Measurements from ENCODE around the gene MAD1L1. TPM values are rescaled to one million over a fixed set of nuclear protein-coding genes. Genes with fewer than 3 reads are reported as not detected.

MAD1L1 gene
- total and polyA plus RNA-seq, 10 donors: 47.3 to 118 (median 68.2) TPM

DNA sequence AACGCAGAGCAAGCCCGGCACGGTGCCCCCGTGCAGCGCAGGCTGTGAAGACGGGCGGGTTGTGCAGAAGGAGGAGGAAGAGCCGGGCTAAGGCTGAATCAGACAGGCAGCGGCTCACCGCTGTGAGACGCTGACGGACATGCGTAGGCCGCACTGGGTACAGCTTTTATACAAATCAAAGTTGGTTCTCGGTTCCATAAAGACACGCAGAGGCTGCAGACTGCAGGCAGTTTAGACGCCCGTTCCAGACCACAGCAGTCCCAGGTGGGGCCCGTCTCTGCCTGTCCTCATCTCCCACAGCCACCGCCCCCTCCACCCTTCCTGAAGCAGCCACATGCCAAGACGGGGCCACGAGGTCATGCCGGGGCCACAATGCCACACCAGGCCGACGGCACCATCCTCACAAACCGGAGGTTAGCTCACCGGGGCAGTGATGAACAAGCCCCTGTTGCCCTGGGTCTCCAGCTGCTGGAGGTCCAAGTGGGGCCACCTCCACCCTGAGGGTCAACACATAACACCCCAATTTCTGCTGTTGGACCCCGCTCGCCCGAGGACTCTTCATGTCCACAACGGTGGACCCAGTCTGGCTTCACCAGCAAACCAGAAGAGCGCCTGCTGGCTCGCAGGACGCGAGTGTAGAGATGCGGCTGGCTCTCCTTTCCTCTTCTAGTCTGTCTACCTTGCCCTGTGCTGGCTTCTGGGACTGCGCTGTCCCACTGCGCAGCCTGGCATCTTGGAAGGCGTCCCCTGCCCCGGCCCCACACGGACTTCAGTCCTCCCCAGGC, 335.5 kb downstream of the MAD1L1 start:
- 84 to 91% (median 89%) methylated on average over 36 to 41 of the region's 41 CpGs for WGBS, 5 donors
- DNase-seq: no peak

DNA sequence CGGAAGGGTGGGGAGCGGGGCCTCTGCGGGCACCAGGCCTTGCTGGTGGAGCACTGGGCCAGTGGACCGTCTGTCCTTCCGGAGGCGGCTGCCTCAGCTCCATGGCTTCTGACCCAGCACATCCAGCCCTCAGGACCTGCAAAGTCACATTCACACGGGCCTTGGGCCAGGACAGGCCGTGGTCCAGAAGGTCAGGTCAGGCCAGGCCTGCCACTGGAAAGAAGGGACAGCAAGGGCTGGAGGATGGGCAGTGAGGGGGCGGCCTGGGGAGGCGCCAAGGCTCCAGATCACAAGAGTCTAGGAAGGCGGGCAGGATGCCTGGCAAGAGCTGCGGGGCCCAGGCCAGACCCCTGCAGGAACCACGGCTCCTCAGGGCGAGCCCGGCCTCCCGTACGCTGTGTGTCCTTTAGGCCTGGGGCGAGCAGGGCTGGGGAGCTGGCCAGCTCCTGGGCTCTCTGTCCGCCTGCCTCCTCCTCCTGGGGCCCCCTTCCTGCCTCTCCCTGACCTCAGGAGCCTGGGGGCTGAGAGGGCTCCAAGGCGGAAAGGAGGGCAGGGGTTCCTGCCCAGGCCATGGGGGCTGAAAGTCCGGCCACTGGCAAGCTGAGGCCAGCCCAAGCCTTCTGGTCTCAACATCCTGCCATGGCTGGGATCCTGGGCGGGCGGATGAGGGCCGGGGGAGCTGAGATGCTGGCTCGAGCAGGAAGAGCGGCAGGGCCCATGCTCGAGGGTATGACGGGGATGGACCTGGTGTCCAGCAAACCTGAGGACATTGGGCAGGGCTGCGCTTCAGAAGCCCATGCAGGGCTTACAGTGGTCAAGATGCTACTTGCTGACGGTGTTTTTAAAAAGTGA, 336.9 kb downstream of the MAD1L1 start:
- Histone ChIP-seq H3K27me3 (replicated peaks in 1 of 7) (no peaks in the 10 kb centered on the region), H3K4me3 (no peak overlapping the region), H3K27ac (peak overlapping the region in 3 of 8 donors; percentile 22 to 29 (median 25)), H3K4me1 (peaks cover 0 to 40% (median 2%) of the 10 kb centered on the region in 6 donors), H3K36me3 (peaks cover 0 to 97% (median 28%) of the 10 kb centered on the region in 6 donors), H3K9me3 (no peaks in the 10 kb centered on the region)
- intact Hi-C loops (cut with DNase I; ENCODE audit: low total_unique reads): no loop called here
- WGBS, 5 donors: 80 to 92% (median 89%) methylated on average over 19 to 30 of the region's 30 CpGs
- no peak for DNase-seq
- peak in 2 of 3 donors; percentile 64 to 77 for TF ChIP-seq POLR2AphosphoS5 (IDR thresholded peaks at IDR 0.05)
- TF ChIP-seq, protein P1, sequence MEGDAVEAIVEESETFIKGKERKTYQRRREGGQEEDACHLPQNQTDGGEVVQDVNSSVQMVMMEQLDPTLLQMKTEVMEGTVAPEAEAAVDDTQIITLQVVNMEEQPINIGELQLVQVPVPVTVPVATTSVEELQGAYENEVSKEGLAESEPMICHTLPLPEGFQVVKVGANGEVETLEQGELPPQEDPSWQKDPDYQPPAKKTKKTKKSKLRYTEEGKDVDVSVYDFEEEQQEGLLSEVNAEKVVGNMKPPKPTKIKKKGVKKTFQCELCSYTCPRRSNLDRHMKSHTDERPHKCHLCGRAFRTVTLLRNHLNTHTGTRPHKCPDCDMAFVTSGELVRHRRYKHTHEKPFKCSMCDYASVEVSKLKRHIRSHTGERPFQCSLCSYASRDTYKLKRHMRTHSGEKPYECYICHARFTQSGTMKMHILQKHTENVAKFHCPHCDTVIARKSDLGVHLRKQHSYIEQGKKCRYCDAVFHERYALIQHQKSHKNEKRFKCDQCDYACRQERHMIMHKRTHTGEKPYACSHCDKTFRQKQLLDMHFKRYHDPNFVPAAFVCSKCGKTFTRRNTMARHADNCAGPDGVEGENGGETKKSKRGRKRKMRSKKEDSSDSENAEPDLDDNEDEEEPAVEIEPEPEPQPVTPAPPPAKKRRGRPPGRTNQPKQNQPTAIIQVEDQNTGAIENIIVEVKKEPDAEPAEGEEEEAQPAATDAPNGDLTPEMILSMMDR (IDR thresholded peaks at IDR 0.05 in 8 of 11, conservative IDR thresholded peaks at IDR 0.05 in 3 of 11): no peak
- TF ChIP-seq POLR2A (IDR thresholded peaks at IDR 0.05): no peak

More for the DNA sequence above, 335.5 kb downstream of the MAD1L1 start:
- peaks cover 0 to 51% (median 2%) of the 10 kb centered on the region in 6 donors for H3K4me1 ChIP-seq
- TF ChIP-seq POLR2A (IDR thresholded peaks at IDR 0.05): no peak
- peak in 1 of 3 donors; percentile 44 for TF ChIP-seq POLR2AphosphoS5 (IDR thresholded peaks at IDR 0.05)
- TF ChIP-seq, protein P1 (IDR thresholded peaks at IDR 0.05 in 8 of 11, conservative IDR thresholded peaks at IDR 0.05 in 3 of 11): no peak
- H3K9me3 ChIP-seq: no peaks in the 10 kb centered on the region
- H3K27me3 ChIP-seq (replicated peaks in 1 of 7): no peaks in the 10 kb centered on the region
- H3K4me3 ChIP-seq: no peak overlapping the region
- peaks cover 0 to 85% (median 28%) of the 10 kb centered on the region in 6 donors for H3K36me3 ChIP-seq
- H3K27ac ChIP-seq: no peak overlapping the region
- intact Hi-C loops (cut with DNase I; ENCODE audit: low total_unique reads): no loop called here

DNA sequence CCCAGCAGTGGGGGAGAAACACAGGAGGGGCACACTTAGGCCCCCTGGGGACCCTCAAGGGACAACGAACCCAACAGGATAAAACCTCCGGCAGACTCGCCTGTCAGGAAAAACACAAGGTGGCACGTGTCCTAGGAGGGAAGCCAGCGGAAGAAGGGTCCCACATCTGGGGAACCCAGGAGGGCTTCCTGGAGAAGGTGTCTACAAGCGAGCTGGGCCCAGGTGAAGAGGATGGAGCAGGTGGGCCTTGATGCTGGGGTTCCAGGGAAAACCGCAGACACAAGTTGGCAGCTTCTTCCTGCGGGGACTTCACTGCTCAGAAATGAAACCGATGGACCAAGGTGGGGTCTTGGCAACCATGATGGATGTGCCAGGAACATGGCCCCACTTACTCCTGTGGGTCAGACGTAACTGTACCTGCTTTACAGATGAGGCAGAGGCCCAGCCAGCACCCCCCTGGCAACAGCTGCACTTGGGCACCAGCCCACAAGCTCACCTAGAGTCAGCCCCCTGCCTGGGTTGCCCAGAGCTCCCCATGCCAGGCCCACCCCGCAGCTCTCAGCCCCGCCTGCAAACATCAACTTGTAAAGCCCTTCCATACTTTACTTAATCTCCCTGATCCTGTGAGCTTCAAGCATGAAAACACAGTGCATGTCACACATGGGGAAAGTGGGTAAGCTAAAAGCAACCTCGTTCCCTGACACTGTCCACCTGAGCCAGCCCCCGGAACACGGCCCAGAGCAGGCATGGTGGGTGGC, 337.7 kb downstream of the MAD1L1 start:
- intact Hi-C loops (cut with DNase I; ENCODE audit: low total_unique reads): no loop called here
- Histone ChIP-seq H3K9me3 (no peaks in the 10 kb centered on the region), H3K27me3 (replicated peaks in 1 of 7) (no peaks in the 10 kb centered on the region), H3K4me3 (no peak overlapping the region), H3K27ac (peak overlapping the region in 2 of 8 donors; percentile 22 to 29), H3K36me3 (peaks cover 0 to 97% (median 28%) of the 10 kb centered on the region in 6 donors), H3K4me1 (peaks cover 0 to 45% (median 2%) of the 10 kb centered on the region in 6 donors)
- TF ChIP-seq POLR2AphosphoS5 (IDR thresholded peaks at IDR 0.05) (no peak), POLR2A (IDR thresholded peaks at IDR 0.05) (no peak)
- TF ChIP-seq, protein P1 (IDR thresholded peaks at IDR 0.05 in 8 of 11, conservative IDR thresholded peaks at IDR 0.05 in 3 of 11): no peak
- DNase-seq: no peak
- WGBS, 5 donors: 88 to 97% (median 92%) methylated on average over 13 to 15 of the region's 15 CpGs
